CD8-positive, alpha-beta memory T cell (primary cell): ENCODE measurements around the gene AIP. TPM values are rescaled to one million over a fixed set of nuclear protein-coding genes. Genes with fewer than 3 reads are reported as not detected.

Experiments used
- CTCF ChIA-PET: fragments of 350-600 bp; sonication (Branson Sonifier 250); formaldehyde crosslinking; loops from one replicate; lab custom pipeline; 2021; ENCODE audit warnings: antibody characterized with exemption; lab: Charles Lee
- POLR2A ChIA-PET: fragments of 350-600 bp; sonication (Branson Sonifier 250); formaldehyde crosslinking; loops from one replicate; lab custom pipeline; 2021; ENCODE audit warnings: antibody characterized with exemption; lab: Charles Lee
- DNase-seq, 5 donors: peaks; one replicate each; pipeline versions ENCODE4 v3.0.0 to v3.0.0-alpha.2; 2020 to 2022; ENCODE audit warnings: mixed read lengths in 1 of 5
- H3K27ac ChIP-seq: one replicate; pipeline ENCODE4 v1.7.0; 2013; ENCODE audit warnings: low read depth, mild to moderate bottlenecking, low read length, moderate library complexity
- H3K27me3 ChIP-seq: 2 replicates; pipeline ENCODE4 v1.7.0; 2013; ENCODE audit warnings: low read length, mild to moderate bottlenecking; ENCODE audit not compliant: insufficient read depth, poor library complexity, severe bottlenecking
- H3K36me3 ChIP-seq: 2 replicates; pipeline ENCODE4 v1.7.0; 2013; ENCODE audit warnings: mild to moderate bottlenecking, low read length, moderate library complexity; ENCODE audit not compliant: insufficient read depth
- H3K4me1 ChIP-seq: 2 replicates; pipeline ENCODE4 v1.7.0; 2013; ENCODE audit warnings: mild to moderate bottlenecking, low read length, moderate library complexity; ENCODE audit not compliant: insufficient read depth
- H3K4me3 ChIP-seq: 2 replicates; pipeline ENCODE4 v1.7.0; 2013; ENCODE audit warnings: mild to moderate bottlenecking, low read length
- H3K9me3 ChIP-seq: 2 replicates; pipeline ENCODE4 v1.7.0; 2013; ENCODE audit warnings: mild to moderate bottlenecking, low read length
- H3K27ac Mint-ChIP-seq, 8 donors: one replicate each; pipeline ENCODE4 v1.8.0; 2020 to 2021; ENCODE audit warnings: mixed read lengths in 8 of 8, mild to moderate bottlenecking in 6 of 8, inconsistent platforms in 3 of 8, moderate library complexity in 3 of 8
- H3K27me3 Mint-ChIP-seq, 2 donors: one replicate each; pipeline ENCODE4 v1.8.0; 2020 to 2021; ENCODE audit warnings: mixed read lengths in 2 of 2, mild to moderate bottlenecking in 1 of 2, moderate library complexity in 1 of 2
- H3K36me3 Mint-ChIP-seq, 3 donors: one replicate each; pipeline ENCODE4 v1.8.0; 2020 to 2021; ENCODE audit warnings: mixed read lengths in 3 of 3, inconsistent platforms in 1 of 3, mild to moderate bottlenecking in 1 of 3
- H3K4me1 Mint-ChIP-seq, 3 donors: one replicate each; pipeline ENCODE4 v1.8.0; 2020 to 2021; ENCODE audit warnings: mixed read lengths in 3 of 3, inconsistent platforms in 1 of 3, mild to moderate bottlenecking in 1 of 3
- H3K4me3 Mint-ChIP-seq, 7 donors: one replicate each; pipeline ENCODE4 v1.8.0; 2020 to 2021; ENCODE audit warnings: mixed read lengths in 7 of 7, mild to moderate bottlenecking in 6 of 7, moderate library complexity in 4 of 7, inconsistent platforms in 2 of 7
- H3K9me3 Mint-ChIP-seq, 5 donors: one replicate each; pipeline ENCODE4 v1.8.0; 2020 to 2022; ENCODE audit warnings: mixed read lengths in 5 of 5, mild to moderate bottlenecking in 3 of 5, moderate library complexity in 2 of 5, inconsistent platforms in 1 of 5
- polyA plus RNA-seq: library from polyadenylated mRNA; unstranded; fragments of 300-500 nt; fragmentation: Illumina TruSeq; gene quantifications from one replicate; pipeline ENCODE4 v1.2.3, GENCODE V29; 2021
- total RNA-seq, 2 experiments: library from RNA; stranded (reverse); gene quantifications; one replicate each; pipeline ENCODE4 v1.2.3, GENCODE V29; 2021

The AIP gene
- total and polyA plus RNA-seq, 3 experiments from 2014 or later: 160 to 210 (median 171) TPM

DNA sequence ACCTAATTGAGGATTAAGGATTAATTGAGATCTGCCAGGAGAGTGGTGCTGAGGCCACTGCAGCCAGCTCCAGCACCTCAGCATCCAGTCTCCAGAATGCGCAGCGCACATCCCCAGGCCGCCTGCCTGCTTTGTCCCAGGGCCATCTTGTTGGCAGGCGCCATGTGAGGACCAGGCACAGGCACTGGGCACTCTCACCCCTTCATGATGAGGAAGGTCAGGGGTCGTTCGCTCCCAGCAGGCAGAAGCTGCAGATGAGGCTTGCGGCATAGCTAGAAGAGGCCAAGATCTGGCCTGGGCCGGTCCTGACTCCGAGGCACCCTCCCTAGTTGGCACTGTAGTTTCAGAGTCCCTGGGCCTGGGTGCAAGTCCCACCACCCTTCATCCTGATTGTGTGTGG lies 34.0 kb downstream of the AIP start:
- DNase-seq: peak in 1 of 5 donors; percentile 31
- H3K27ac Mint-ChIP-seq: no peak overlapping the region
- H3K4me1 Mint-ChIP-seq: no peaks in the 10 kb centered on the region
- H3K36me3 Mint-ChIP-seq: no peaks in the 10 kb centered on the region
- Histone ChIP-seq H3K36me3 (no peaks in the 10 kb centered on the region), H3K4me1 (no peaks in the 10 kb centered on the region), H3K27me3 (no peaks in the 10 kb centered on the region), H3K4me3 (no peak overlapping the region), H3K9me3 (no peaks in the 10 kb centered on the region), H3K27ac (no peak overlapping the region)
- peaks cover 0 to 21% of the 10 kb centered on the region in 2 donors for H3K27me3 Mint-ChIP-seq
- ChIA-PET CTCF (no interaction called here), POLR2A (no interaction called here)
- H3K9me3 Mint-ChIP-seq: no peaks in the 10 kb centered on the region
- no peak overlapping the region for H3K4me3 Mint-ChIP-seq

DNA sequence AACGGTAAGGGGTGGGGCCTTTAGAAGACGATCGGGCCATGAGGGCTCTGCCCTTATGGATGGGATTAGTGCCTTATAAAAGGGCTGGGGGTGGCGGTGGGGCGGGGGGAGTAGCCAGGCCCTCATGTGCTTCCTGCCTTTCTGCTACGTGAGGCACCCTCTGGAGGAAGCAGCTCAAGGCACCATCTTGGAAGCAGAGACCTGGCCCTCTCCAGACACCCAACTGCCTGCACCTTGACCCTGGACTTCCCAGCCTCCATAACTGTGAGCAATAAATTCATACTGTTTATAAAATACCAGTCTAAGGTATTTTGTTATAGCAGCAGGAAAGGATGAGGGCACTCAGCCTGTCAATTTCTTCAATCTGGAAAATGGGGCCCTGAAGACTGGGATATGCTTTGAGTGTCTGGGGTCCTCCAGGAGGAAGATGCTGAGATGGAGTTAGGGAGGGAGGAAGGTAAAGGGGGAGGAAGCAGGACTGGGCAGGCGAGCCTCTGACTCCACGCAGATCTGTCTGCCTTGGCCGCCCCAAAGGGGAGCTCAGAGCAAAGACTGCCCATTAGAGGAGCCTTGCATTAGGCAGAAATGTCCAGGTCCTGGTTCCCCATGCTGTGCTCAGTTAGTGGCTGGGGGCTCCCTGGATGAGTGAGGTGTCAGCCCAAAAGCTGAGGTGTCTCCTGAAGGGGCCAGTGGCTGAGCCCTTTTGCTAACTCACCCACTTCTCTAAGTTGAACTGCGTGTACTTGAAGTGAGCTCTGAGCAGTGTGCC lies 35.1 kb downstream of the AIP start:
- H3K27ac ChIP-seq: no peak overlapping the region
- ChIA-PET CTCF (interaction anchor here (0.8 kb wide), 1 partner anchor 133 kb away, joined by 3 read pairs; no protein-coding TSS in a partner anchor), POLR2A (no interaction called here)
- H3K4me3 Mint-ChIP-seq: no peak overlapping the region
- H3K9me3 Mint-ChIP-seq: no peaks in the 10 kb centered on the region
- no peaks in the 10 kb centered on the region for H3K27me3 ChIP-seq
- H3K27me3 Mint-ChIP-seq: peaks cover 0 to 19% of the 10 kb centered on the region in 2 donors
- H3K4me1 Mint-ChIP-seq: no peaks in the 10 kb centered on the region
- H3K4me1 ChIP-seq: no peaks in the 10 kb centered on the region
- no peaks in the 10 kb centered on the region for H3K36me3 ChIP-seq
- no peak overlapping the region for H3K4me3 ChIP-seq
- no peak for DNase-seq
- H3K27ac Mint-ChIP-seq: no peak overlapping the region
- no peaks in the 10 kb centered on the region for H3K36me3 Mint-ChIP-seq
- H3K9me3 ChIP-seq: no peaks in the 10 kb centered on the region

DNA sequence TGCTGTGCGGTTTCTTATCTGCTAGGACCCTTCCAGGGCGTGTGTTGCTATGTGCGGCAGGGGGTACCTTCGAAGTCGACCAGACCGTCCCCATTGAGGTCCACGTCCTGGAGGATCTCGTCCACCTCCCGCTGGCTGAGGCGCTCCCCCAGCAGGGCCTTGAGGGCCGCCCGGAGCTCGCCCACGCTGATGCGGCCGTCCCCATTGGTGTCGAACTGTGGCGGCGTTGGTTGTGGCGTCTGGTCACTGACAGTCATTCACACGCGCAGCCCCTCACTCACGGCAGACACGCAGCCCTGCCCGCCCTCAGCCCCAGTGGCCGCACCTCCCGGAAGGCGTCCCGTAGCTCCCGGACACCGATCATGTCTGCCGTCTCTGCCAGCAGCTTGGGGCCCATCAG lies 36.9 kb downstream of the AIP start:
- no peak for DNase-seq
- H3K9me3 ChIP-seq: no peaks in the 10 kb centered on the region
- H3K36me3 Mint-ChIP-seq: no peaks in the 10 kb centered on the region
- no peaks in the 10 kb centered on the region for H3K4me1 Mint-ChIP-seq
- H3K4me3 ChIP-seq: no peak overlapping the region
- H3K27me3 ChIP-seq: no peaks in the 10 kb centered on the region
- H3K27ac Mint-ChIP-seq: no peak overlapping the region
- H3K27ac ChIP-seq: no peak overlapping the region
- no peaks in the 10 kb centered on the region for H3K4me1 ChIP-seq
- no peaks in the 10 kb centered on the region for H3K36me3 ChIP-seq
- H3K4me3 Mint-ChIP-seq: no peak overlapping the region
- H3K9me3 Mint-ChIP-seq: no peaks in the 10 kb centered on the region
- peaks cover 0 to 9% of the 10 kb centered on the region in 2 donors for H3K27me3 Mint-ChIP-seq
- ChIA-PET CTCF (no interaction called here), POLR2A (no interaction called here)

DNA sequence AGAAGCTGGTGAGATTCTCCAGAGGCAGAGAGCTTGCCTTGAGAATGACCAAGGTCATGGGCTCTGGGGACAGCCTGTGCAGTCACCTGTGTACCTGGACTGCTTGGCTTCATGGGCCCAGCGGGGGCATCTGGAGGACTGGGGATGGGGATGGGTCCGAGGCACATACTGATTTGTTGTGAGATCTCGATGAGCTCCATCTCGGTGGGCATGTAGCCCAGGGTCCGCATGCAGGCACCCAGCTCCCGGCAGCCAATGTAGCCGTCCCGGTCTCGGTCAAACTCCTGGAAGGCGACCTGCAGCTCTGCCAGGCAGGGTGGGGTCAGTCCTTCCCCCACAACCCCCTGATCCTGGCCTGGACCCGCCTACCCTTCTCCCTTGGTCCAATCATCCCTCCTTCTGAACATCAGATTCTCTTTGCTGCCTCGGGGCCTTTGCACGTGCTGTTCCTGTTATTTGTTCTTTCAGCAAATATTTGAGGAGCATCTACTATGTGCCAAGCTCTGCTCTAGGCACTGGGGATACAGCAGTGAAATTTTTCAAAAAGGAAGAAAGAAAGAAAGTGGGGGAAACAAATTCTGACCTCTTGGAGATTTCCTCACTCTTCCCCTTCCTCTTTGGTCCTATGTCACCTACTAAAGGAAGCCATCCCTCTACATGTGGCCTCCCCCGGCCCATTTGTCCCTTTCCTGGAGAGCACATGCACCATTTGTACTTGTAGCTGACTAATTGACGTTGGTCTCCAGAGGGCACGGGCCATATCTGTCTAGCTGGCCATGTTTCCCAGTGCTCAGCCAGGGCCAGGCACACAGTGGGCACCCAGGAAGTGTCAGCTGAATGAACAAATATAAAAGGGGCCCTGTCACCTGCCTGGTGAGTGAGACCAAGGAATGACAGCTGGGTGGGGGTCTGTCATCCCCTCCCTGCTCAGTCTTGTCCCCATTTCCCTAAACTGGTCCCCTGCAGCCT lies 38.3 kb downstream of the AIP start:
- ChIA-PET CTCF (no interaction called here), POLR2A (interaction anchor here (0.5 kb wide), 1 partner anchor 45 kb away, joined by 6 read pairs; no protein-coding TSS in a partner anchor)
- H3K9me3 Mint-ChIP-seq: no peaks in the 10 kb centered on the region
- Histone ChIP-seq H3K9me3 (no peaks in the 10 kb centered on the region), H3K27ac (no peak overlapping the region), H3K27me3 (no peaks in the 10 kb centered on the region), H3K36me3 (no peaks in the 10 kb centered on the region), H3K4me1 (no peaks in the 10 kb centered on the region), H3K4me3 (no peak overlapping the region)
- no peaks in the 10 kb centered on the region for H3K4me1 Mint-ChIP-seq
- H3K36me3 Mint-ChIP-seq: no peaks in the 10 kb centered on the region
- DNase-seq: no peak
- H3K4me3 Mint-ChIP-seq: no peak overlapping the region
- H3K27ac Mint-ChIP-seq: no peak overlapping the region
- H3K27me3 Mint-ChIP-seq: peaks cover 0 to 3% of the 10 kb centered on the region in 2 donors

DNA sequence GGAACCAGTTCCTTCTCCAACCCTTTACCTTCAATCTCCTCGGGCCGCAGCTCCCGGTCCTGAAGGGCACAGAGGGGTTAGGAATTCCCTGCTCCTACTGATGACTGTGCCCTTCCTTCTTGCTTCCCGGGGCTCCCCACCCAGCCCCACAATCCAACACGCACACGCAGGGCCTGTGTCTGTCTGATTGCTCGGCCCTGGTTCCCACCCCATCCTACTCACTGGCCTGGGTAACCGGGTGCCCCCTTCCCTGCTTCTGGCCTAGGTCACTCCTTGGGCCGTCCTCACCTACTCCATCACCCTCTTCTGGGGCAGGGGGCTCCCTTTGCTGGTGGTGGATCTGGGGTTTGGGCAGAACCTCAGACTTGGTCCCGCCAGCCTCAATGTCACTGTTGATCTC lies 39.1 kb downstream of the AIP start:
- POLR2A ChIA-PET: no interaction called here

DNA sequence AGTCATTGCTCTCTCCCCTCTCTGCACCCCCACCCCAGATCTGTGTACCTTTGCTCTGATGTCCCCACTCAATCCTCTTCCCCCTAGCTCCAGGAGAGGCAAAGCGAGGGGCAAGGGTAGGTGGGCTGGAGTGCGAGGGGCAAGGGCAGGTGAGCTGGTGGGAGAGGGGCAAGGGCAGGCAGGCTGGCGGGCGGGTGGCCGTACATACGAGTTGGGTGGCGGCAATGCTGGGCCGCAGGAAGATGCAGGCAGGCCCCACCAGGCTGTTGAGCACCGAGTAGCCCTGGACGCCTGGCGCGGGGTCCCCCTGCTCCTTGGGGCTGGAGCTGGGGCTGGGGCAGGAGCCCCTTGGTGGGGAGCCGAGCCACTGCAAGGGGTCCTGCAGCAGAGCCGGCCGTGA lies 39.5 kb downstream of the AIP start:
- CTCF ChIA-PET: no interaction called here

More for the DNA sequence above, 39.1 kb downstream of the AIP start:
- Mint-ChIP-seq H3K9me3 (no peaks in the 10 kb centered on the region), H3K4me1 (no peaks in the 10 kb centered on the region), H3K27ac (no peak overlapping the region), H3K4me3 (no peak overlapping the region), H3K36me3 (no peaks in the 10 kb centered on the region), H3K27me3 (peaks cover 4 to 7% of the 10 kb centered on the region in 2 donors)
- no peak overlapping the region for H3K4me3 ChIP-seq
- no peaks in the 10 kb centered on the region for H3K9me3 ChIP-seq
- H3K4me1 ChIP-seq: no peaks in the 10 kb centered on the region
- H3K27ac ChIP-seq: no peak overlapping the region
- no peaks in the 10 kb centered on the region for H3K27me3 ChIP-seq
- no peak for DNase-seq
- no peaks in the 10 kb centered on the region for H3K36me3 ChIP-seq
- CTCF ChIA-PET: no interaction called here

DNA sequence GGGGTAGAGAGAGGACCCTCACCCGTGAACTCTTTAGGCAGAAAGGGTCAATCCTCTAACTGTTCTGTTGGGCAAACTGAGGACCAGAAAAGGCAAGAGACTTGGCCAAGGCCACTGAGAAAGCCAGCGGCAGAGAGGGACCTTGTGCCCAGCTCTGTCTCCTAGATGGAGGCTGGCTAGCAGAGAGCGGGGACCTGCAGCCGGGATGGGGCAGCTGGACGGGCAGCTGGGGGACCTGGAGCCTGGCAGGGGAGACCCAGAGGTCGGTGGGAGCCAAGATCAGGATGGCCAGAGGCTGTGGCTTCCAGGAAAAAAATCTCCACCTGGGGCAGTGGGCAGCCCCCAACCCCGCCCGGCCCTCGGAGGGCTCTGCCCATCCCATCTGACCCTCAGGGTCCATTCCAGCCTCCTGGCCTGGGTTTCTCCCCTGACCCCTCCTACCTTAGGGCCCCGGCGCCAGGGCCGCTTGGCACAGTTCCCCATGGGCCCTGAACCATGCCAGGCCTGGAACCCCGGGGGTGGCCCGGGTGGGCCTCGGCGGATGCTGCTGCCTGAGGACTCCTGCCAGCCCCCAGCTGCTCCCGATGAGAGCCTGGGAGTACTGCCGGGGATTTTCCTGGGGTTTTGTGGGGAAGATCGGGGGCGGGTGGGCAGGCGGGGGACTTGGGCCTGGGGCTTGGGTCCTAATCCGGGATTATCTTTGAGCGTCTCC lies 40.2 kb downstream of the AIP start, which contains the start of gene CABP2:
Gene CABP2, minus strand, starts transcription at position 603 of the 712 bp plus-strand sequence. Its CDS starts 120 bp downstream, at position 483.
- no peak within 1 kb of the TSS for H3K27ac Mint-ChIP-seq
- Histone ChIP-seq H3K27ac (no peak within 1 kb of the TSS), H3K4me1 (no peaks in the 10 kb centered on the region), H3K9me3 (no peaks in the 10 kb centered on the region), H3K27me3 (no peaks in the 10 kb centered on the region), H3K4me3 (no peak within 1 kb of the TSS), H3K36me3 (no peaks in the 10 kb centered on the region)
- no peaks in the 10 kb centered on the region for H3K4me1 Mint-ChIP-seq
- H3K9me3 Mint-ChIP-seq: no peaks in the 10 kb centered on the region
- H3K36me3 Mint-ChIP-seq: no peaks in the 10 kb centered on the region
- no peak within 1 kb of the TSS for H3K4me3 Mint-ChIP-seq
- DNase-seq: no peak
- ChIA-PET POLR2A (no interaction called here), CTCF (no interaction called here)
- peaks cover 5 to 12% of the 10 kb centered on the region in 2 donors for H3K27me3 Mint-ChIP-seq

More for the DNA sequence above, 39.5 kb downstream of the AIP start:
- Mint-ChIP-seq H3K36me3 (no peaks in the 10 kb centered on the region), H3K27me3 (peaks cover 4 to 9% of the 10 kb centered on the region in 2 donors), H3K27ac (no peak overlapping the region), H3K4me1 (no peaks in the 10 kb centered on the region), H3K9me3 (no peaks in the 10 kb centered on the region), H3K4me3 (no peak overlapping the region)
- DNase-seq: no peak
- Histone ChIP-seq H3K4me3 (no peak overlapping the region), H3K27me3 (no peaks in the 10 kb centered on the region), H3K4me1 (no peaks in the 10 kb centered on the region), H3K9me3 (no peaks in the 10 kb centered on the region), H3K36me3 (no peaks in the 10 kb centered on the region), H3K27ac (no peak overlapping the region)
- POLR2A ChIA-PET: no interaction called here
